Liver (tissue), 3 donors: ENCODE measurements around the gene MAPK8IP3.

Experiments
- ATF3 ChIP-seq: IDR thresholded peaks from 2 replicates; pipeline ENCODE4 v1.6.1; 2016; ENCODE audit warnings: antibody characterized with exemption
- CTCF ChIP-seq: fragments of 150-350 bp; IDR thresholded peaks from 2 replicates; pipeline ENCODE4 v1.5.1; 2017; ENCODE audit warnings: improper control_type of control experiment, low read depth, low read length; ENCODE audit not compliant: missing input control
- HNF4G ChIP-seq: IDR thresholded peaks from 2 replicates; pipeline ENCODE4 v1.6.1; 2016; ENCODE audit warnings: antibody characterized with exemption
- MAX ChIP-seq: IDR thresholded peaks from 2 replicates; pipeline ENCODE4 v1.6.1; 2016; ENCODE audit warnings: antibody characterized with exemption
- RAD21 ChIP-seq, 2 donors: IDR thresholded peaks; 2 replicates each; pipeline ENCODE4 v1.6.1; 2016; ENCODE audit warnings: antibody characterized with exemption in 2 of 2, mild to moderate bottlenecking in 2 of 2
- SP1 ChIP-seq: IDR thresholded peaks from 2 replicates; pipeline ENCODE4 v1.6.1; 2018; ENCODE audit warnings: antibody characterized with exemption, mild to moderate bottlenecking
- TAF1 ChIP-seq: conservative IDR thresholded peaks from 2 replicates; pipeline ENCODE4 v1.6.1; 2016; ENCODE audit warnings: antibody characterized with exemption, mild to moderate bottlenecking
- YY1 ChIP-seq: IDR thresholded peaks from 2 replicates; pipeline ENCODE4 v1.6.1; 2016; ENCODE audit warnings: antibody characterized with exemption, mild to moderate bottlenecking
- TF ChIP-seq, protein P1 (sequence below): IDR thresholded peaks from 2 replicates; pipeline ENCODE4 v1.6.1; 2016; ENCODE audit warnings: antibody characterized with exemption, mild to moderate bottlenecking
- donor health status: healthy.
- donor health status: healthy.

DNA sequence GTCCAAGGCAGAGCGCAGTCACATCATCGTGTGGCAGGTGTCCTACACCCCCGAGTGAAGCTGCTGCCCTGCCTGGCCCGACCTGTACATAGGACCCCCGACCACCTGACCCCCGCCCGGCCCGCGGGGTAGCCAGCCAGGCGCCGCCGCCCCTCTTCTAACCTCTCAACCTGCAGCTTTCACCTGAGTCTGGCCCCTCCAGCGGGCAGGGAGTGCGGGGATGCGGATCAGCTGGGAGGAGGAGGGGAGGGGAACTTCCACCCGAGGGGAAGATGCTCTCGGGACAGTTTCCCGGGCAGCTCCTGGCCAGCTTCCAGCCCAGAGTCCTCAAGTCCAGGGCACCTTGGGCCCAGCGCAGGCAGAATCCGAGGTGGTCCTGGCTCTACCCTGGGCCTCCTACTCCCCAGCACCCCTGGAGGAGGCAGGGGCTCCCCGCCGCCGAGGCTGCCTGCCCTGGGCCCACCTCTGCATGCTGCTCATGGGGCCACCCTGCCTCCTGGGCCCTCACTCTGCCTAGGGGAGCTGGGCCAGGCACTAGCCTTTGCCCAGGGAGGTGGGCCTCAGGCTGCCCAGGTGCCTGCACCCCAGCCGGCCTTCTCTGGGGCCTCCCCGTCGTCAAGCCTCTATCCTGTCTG lies 62.9 kb downstream of the MAPK8IP3 start:
- TF ChIP-seq CTCF: no peak
- no peak for TF ChIP-seq RAD21 (IDR thresholded peaks at IDR 0.05)
- no peak for TF ChIP-seq MAX
- no peak for TF ChIP-seq ATF3
- no peak for TF ChIP-seq YY1
- TF ChIP-seq SP1: no peak
- TF ChIP-seq, protein P1, sequence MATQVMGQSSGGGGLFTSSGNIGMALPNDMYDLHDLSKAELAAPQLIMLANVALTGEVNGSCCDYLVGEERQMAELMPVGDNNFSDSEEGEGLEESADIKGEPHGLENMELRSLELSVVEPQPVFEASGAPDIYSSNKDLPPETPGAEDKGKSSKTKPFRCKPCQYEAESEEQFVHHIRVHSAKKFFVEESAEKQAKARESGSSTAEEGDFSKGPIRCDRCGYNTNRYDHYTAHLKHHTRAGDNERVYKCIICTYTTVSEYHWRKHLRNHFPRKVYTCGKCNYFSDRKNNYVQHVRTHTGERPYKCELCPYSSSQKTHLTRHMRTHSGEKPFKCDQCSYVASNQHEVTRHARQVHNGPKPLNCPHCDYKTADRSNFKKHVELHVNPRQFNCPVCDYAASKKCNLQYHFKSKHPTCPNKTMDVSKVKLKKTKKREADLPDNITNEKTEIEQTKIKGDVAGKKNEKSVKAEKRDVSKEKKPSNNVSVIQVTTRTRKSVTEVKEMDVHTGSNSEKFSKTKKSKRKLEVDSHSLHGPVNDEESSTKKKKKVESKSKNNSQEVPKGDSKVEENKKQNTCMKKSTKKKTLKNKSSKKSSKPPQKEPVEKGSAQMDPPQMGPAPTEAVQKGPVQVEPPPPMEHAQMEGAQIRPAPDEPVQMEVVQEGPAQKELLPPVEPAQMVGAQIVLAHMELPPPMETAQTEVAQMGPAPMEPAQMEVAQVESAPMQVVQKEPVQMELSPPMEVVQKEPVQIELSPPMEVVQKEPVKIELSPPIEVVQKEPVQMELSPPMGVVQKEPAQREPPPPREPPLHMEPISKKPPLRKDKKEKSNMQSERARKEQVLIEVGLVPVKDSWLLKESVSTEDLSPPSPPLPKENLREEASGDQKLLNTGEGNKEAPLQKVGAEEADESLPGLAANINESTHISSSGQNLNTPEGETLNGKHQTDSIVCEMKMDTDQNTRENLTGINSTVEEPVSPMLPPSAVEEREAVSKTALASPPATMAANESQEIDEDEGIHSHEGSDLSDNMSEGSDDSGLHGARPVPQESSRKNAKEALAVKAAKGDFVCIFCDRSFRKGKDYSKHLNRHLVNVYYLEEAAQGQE: no peak
- TF ChIP-seq HNF4G: no peak
- TF ChIP-seq TAF1: no peak
